HL-60/S4 (cell line): ENCODE results near the gene ZNRF3.

ENCODE experiments used
- in situ Hi-C: fragments of 300-500 bp; cut with MboI; formaldehyde crosslinking; loops from 2 replicates; pipeline ENCODE4 v1.14.3; 2022; ENCODE audit warnings: low sequenced_read_pairs

The ZNRF3 gene

GRCh38 chr22:29030016-29030617 is 146.7 kb downstream of the ZNRF3 start:
- in situ Hi-C loops = loop anchor here (25.0 kb wide), 1 partner anchor 418 kb away; no protein-coding TSS in a partner anchor

- in situ Hi-C loops = loop anchor here (25.0 kb wide), 1 partner anchor 418 kb away; no protein-coding TSS in a partner anchor
Observed at GRCh38 chr22:29030618-29031226, 147.3 kb downstream of the ZNRF3 start.

DNA sequence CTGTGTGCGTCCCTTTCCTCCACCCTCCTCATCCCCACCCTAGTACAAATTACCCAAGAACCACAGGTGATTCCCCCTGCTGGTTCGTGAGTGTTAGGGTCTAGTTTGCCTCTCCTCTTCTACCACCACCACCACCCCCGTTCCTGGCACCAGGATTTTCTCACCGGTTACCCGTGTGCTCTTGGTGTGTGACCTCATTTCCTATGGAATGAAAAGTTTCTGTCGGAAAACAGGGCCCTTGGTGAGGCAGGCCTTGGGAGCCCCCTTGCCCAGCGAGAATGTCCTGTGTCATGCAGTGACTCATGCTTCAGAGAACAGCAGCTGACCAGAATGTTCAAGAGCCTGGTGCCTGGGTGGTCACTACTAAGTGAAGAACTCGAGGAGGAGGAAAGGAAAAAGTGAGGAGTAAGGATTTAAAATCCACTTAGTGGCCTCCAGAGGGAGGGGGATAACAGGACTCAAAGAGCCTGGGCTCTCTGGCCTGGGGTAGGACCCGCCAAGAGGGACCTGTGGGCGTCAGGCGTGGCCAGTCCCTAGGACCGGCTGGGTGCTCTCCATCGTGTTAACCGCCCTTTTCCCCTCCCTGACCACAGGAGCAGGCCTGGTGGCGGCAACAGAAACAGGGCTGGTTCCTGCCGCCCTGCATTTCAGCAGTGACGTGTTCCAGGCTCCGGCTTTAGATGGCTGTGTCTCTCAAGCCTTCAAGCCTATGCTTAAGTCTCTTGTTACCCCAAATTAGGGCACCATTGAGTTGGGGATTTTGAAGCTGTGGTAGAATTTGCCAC is 148.0 kb downstream of the ZNRF3 start:
- in situ Hi-C loops = loop anchor here (25.0 kb wide), 1 partner anchor 419 kb away; no protein-coding TSS in a partner anchor

- in situ Hi-C loops = loop anchor here (25.0 kb wide), 1 partner anchor 420 kb away; no protein-coding TSS in a partner anchor
Observed at GRCh38 chr22:29032014-29032475, 148.7 kb downstream of the ZNRF3 start.

DNA sequence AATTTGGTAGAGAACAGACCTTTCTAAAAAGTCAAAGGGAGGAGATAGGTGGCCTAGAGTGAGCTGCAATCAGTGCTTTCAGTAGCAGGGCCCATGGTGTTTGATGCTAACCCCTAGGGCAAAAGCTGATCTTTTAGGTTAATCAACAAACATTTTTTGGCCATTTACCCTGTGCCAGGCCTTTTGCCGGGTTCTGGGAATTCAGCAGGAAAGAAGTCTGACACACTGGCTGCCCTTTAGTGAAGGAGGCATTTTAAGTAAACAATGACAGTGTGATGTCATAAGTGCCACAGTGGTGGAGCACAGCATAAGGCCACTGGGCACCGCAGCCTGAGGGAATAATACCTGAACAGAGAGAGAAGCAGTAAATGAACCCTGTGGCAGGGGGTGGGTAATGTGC is 149.2 kb downstream of the ZNRF3 start:
- in situ Hi-C loops = loop anchor here (25.0 kb wide), 1 partner anchor 420 kb away; no protein-coding TSS in a partner anchor

GRCh38 chr22:29037340-29037932 is 154.1 kb downstream of the ZNRF3 start:
- in situ Hi-C loops = loop anchor here (5.0 to 25.0 kb wide), 2 partner anchors 180 to 425 kb away; no protein-coding TSS in a partner anchor

DNA sequence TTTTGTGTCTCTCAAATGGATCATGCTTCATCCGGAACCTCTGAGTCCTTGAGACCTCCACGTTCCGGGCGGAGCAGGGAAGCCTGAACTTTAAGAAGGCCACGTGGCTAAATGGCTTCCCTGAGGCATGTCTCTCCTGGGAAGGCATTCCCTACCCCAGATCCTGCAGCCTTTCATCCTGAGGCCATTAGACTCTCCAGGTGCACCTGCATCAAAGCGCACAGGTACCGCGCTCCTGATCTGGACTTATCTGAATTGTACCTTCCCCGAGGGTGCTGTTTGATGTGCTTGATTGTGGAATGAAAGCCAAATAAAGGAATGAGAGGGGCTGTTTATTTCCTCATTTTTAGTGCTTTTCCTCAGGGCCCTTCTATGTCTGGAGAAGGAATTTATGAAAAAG is 155.8 kb downstream of the ZNRF3 start:
- in situ Hi-C loops = loop anchor here (5.0 to 25.0 kb wide), 2 partner anchors 182 to 427 kb away; no protein-coding TSS in a partner anchor

DNA sequence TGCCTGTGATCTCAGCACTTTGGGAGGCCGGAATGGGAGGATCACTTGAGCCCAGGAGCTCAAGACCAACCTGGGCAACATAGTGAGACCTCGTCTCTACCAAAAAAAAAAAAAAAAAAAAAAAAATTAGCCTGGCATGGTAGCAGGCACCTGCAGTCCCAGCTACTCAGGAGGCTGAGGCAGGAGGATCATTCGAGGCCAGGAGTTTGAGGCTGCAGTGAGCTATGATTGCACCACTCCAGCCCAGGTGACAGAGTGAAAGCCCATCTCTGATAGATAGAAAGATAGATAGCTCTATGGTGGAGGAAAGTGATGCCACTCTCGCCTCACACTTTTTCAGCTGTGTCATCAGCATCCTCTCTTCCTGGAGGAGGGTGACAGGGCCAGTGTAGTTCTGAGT is 156.3 kb downstream of the ZNRF3 start:
- in situ Hi-C loops = loop anchor here (5.0 to 25.0 kb wide), 2 partner anchors 182 to 427 kb away; no protein-coding TSS in a partner anchor

DNA sequence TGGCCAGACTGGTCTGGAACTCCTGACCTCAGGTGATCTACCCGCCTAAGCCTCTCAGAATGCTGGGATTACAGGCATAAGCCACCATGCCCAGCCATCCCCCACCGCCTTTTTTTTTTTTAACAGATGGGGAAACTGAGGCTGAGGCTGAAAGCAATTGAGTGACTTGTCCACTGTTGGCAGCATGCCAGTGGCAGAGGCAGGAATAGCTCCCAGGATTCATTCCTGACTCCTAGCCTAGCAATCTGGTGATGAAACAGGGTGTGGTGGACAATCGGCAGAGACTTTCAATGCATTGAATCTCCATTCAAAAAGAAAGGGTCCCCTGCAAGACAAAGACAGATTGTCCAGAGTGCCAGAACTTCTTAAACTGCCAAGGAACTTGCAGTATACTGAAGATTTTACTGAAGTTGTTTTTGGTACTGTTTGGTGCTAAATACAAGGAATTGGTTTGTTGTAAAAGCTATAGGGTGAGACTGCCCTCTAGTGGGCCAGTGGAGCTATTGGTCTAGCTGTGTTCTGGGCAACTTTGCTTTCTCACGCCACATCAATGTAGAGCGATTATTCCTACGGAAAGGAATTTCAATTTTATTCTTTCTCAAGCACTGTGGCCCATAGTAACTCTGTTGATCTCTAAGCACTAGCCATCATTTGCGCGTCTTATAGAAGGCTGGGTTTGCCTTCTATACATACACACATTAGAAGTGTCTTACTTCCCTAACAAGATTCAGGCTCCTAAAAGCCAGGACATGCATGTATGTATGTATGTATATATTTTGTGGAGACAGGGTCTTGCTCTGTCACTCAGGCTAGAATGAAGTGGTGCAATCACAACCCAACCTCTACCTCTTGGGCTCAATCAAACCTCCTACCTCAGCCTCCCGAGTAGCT is 157.3 kb downstream of the ZNRF3 start:
- in situ Hi-C loops = loop anchor here (25.0 kb wide), 1 partner anchor 428 kb away; no protein-coding TSS in a partner anchor

GRCh38 chr22:29041408-29041807 is 158.0 kb downstream of the ZNRF3 start:
- in situ Hi-C loops = loop anchor here (25.0 kb wide), 1 partner anchor 429 kb away; no protein-coding TSS in a partner anchor

DNA sequence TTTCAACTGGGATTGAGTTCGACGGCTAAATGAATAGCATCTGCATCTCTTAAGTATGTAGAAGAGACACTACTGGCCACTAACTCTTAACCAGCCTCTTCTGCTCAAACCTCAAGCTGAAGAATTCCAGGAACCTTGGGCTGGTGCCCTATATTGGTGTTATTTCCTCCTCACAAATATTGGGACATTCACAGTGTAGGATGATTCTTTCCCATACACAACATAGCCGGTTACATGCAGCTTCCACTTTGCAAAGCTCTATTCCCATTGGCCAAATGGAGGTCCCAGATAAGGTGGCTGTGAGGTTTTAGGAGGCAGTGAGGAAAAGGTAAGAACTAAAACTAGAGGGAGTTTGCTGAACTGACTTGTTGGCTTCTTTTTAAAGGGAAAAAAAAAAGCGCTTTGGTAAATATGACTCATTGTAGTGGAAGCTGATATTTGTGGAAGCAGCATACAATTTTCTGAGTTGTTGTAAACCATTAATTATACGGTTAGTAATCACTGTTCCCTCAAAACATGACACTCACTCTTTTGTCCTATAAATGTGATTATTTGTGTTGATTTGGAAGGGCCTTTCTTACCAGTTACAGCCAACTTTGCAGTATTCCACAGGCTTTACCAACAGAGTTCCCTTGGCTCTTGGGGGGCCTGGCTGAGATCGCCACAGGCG is 160.7 kb downstream of the ZNRF3 start:
- in situ Hi-C loops = loop anchor here (25.0 kb wide), 1 partner anchor 432 kb away; no protein-coding TSS in a partner anchor

- in situ Hi-C loops = loop anchor here (25.0 kb wide), 1 partner anchor 432 kb away; no protein-coding TSS in a partner anchor
Observed at GRCh38 chr22:29044657-29045176, 161.3 kb downstream of the ZNRF3 start.

DNA sequence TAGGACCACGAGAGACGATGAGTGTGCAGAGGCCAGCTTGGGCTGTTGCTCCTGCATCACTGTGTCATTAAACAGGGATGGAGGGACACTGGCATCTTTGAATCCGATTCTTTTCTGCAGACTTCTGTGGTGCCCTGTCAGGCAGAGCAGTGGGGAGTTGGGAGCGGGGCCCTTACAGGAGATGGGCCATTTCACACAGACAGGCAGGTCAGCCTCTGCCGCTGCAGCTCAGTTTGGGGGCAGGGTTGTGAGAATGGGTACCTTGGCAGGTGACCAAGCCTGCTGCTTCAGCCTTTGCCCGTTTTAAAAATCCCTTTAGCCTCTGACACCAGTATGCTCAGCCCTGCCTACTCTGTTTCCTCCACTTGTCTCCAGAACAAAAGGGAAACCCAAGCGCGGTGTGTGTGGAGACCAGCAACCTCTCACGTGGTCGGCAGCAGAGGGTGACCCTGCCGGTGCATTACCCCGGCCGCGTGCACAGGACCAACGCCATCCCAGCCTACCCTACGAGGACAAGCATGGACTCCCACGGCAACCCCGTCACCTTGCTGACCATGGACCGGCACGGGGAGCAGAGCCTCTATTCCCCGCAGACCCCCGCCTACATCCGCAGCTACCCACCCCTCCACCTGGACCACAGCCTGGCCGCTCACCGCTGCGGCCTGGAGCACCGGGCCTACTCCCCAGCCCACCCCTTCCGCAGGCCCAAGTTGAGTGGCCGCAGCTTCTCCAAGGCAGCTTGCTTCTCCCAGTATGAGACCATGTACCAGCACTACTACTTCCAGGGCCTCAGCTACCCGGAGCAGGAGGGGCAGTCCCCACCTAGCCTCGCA is 165.7 kb downstream of the ZNRF3 start:
- in situ Hi-C loops = loop anchor here (25.0 kb wide), 1 partner anchor 437 kb away; no protein-coding TSS in a partner anchor

GRCh38 chr22:29049655-29050263 is 166.4 kb downstream of the ZNRF3 start:
- in situ Hi-C loops = loop anchor here (25.0 kb wide), 1 partner anchor 437 kb away; no protein-coding TSS in a partner anchor

- in situ Hi-C loops = no loop called here
Observed at GRCh38 chr22:29050457-29050856, 167.1 kb downstream of the ZNRF3 start.

GRCh38 chr22:29053048-29053702 is 169.8 kb downstream of the ZNRF3 start:
- in situ Hi-C loops = no loop called here

- in situ Hi-C loops = no loop called here
Observed at GRCh38 chr22:29054251-29054767, 170.9 kb downstream of the ZNRF3 start.
